ENCODE data around the gene B3GALT5.

DNA sequence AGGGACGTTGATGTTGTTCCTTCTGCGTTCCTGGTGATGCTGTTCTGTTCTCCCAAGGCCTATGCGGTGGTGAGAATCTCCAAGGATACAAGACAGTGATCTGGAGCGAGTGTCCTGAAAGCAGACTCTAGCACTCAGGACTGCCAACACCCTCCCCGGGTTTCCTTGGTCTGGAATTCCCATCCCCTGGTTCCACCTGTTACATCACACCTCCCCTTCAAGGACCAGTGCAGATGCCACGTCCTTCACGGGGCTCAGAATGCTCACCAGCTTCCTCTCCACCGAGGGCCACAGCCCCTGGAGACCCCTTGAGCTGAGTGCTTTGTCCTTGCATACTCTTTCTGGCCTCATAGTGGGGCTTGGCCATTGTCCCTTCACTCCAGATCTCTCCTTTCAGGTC lies 43.5 kb downstream of the B3GALT5 start:
- TF ChIP-seq, protein P1, sequence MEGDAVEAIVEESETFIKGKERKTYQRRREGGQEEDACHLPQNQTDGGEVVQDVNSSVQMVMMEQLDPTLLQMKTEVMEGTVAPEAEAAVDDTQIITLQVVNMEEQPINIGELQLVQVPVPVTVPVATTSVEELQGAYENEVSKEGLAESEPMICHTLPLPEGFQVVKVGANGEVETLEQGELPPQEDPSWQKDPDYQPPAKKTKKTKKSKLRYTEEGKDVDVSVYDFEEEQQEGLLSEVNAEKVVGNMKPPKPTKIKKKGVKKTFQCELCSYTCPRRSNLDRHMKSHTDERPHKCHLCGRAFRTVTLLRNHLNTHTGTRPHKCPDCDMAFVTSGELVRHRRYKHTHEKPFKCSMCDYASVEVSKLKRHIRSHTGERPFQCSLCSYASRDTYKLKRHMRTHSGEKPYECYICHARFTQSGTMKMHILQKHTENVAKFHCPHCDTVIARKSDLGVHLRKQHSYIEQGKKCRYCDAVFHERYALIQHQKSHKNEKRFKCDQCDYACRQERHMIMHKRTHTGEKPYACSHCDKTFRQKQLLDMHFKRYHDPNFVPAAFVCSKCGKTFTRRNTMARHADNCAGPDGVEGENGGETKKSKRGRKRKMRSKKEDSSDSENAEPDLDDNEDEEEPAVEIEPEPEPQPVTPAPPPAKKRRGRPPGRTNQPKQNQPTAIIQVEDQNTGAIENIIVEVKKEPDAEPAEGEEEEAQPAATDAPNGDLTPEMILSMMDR (IDR thresholded peaks at IDR 0.05) = no peak
- TF ChIP-seq POLR2AphosphoS5 (IDR thresholded peaks at IDR 0.05) (no peak), EP300 (IDR thresholded peaks at IDR 0.05) (no peak)

All from esophagus muscularis mucosa (tissue), 4 donors.